Pancreas (tissue), 10 donors: ENCODE data around the gene TGFB1I1. TPM values are rescaled to one million over a fixed set of nuclear protein-coding genes. Genes with fewer than 3 reads are reported as not detected.
A peak's percentile ranks its signal among the peaks of the same experiment; 100 is the strongest.
"Not testable (repeated sequence)": the region's sequence is repeated elsewhere in the genome, so short reads cannot be mapped to it uniquely, and the experiment has no call there.

Experiments
- ATAC-seq, 4 donors: fragments of 200-7000 bp; cut with Tn5 transposase; one replicate each; pipeline versions ENCODE4 v1.8.0 to v1.9.1; 2020; ENCODE audit warnings: mild to moderate bottlenecking in 4 of 4, moderate library complexity in 4 of 4
- DNase-seq, 6 donors: peaks; one replicate each; pipeline ENCODE4 v3.0.0-alpha.2; 2020
- FAIRE-seq: peaks from 2 replicates; lab custom pipeline; 2012; peaks lifted over from hg19 to GRCh38; lab: Jason Lieb, UNC
- H3K27ac ChIP-seq, 4 donors: fragments of 200-600 bp; sonication (generic); 1 replicate in 3 of 4; 2 replicates in 1 of 4; pipeline versions ENCODE4 v1.5.0 to v1.8.0; 2020
- H3K27me3 ChIP-seq, 4 donors: fragments of 200-600 bp; one replicate each; pipeline ENCODE4 v1.8.0; 2021
- H3K36me3 ChIP-seq, 3 donors: fragments of 200-600 bp; sonication (generic) in 1 of 3; one replicate each; pipeline versions ENCODE4 v1.5.0 to v1.8.0; 2020 to 2021
- H3K4me1 ChIP-seq, 3 donors: fragments of 200-600 bp; one replicate each; pipeline ENCODE4 v1.8.0; 2021
- H3K4me3 ChIP-seq, 4 donors: fragments of 200-600 bp; sonication (generic) in 2 of 4; one replicate each; pipeline versions ENCODE4 v1.5.0 to v1.8.0; 2020 to 2021
- H3K9me3 ChIP-seq, 4 donors: fragments of 200-600 bp; one replicate each; pipeline ENCODE4 v1.8.0; 2021
- WGBS, 2 donors: extraction: QIAGEN DNeasy Blood & Tissue Kit; methylation state at CpG; one replicate each; pipeline ENCODE4 v1.1.7; 2013; 5-methylcytosine and 5-hydroxymethylcytosine counted together
- intact Hi-C, 3 donors: fragments of 100-400 bp; cut with DNase I; formaldehyde crosslinking; loops; one replicate each; pipeline versions ENCODE4 v1.11.1 to v1.14.2; 2022
- polyA plus RNA-seq, 2 donors: library from polyadenylated mRNA; stranded (reverse); fragments of 200-250 nt; gene quantifications; one replicate each; pipeline ENCODE4 v1.2.3, GENCODE V29; 2013
- total RNA-seq, 6 donors: library from RNA; stranded (reverse); fragmentation: NEBNext Ultra II Directional in 4 of 6; extraction: Animal tissue kit (Norgen Biotek cat#: 25700) in 4 of 6; gene quantifications; one replicate each; pipeline versions ENCODE4 v1.2.1 to v1.2.4, GENCODE V29; 2021 to 2023
- TF ChIP-seq, protein P1 (sequence below), 4 donors: fragments of 200-600 bp; sonication (generic) in 3 of 4; IDR thresholded peaks; one replicate each; pipeline versions ENCODE4 v1.5.0 to v1.8.0; 2021; ENCODE audit warnings: antibody characterized with exemption in 4 of 4
- donor health status: healthy with polysubstance abuse.
- donor health status: DM: no; HTN: no; CAD: no; lungs with moderate emphysema.
- donor health status: DM: no; HTN: no; CAD: no.
- donor health status: control.
- donor health status: control.
- donor health status: Bipolar disorder and iron deficiency.
- donor health status: DM: yes; HTN: yes; CAD: no.
- donor health status: DM: no; HTN: no; CAD: no.
- donor health status: DM: no; HTN: no; CAD: no.
- donor health status: DM: yes; HTN: yes; CAD: no.

The TGFB1I1 gene
- total and polyA plus RNA-seq, 8 donors: 1.1 to 13.2 (median 6.7) TPM

GRCh38 chr16:31440516-31441184 lies 31.3 kb upstream of the TGFB1I1 start:
- 65 to 68% methylated on average over 4 of the region's 4 CpGs for WGBS, 2 donors
- Histone ChIP-seq H3K27me3 (no peaks in the 10 kb centered on the region), H3K27ac (no peak overlapping the region), H3K9me3 (no peaks in the 10 kb centered on the region), H3K4me1 (no peaks in the 10 kb centered on the region), H3K36me3 (no peaks in the 10 kb centered on the region), H3K4me3 (no peak overlapping the region)
- TF ChIP-seq, protein P1, sequence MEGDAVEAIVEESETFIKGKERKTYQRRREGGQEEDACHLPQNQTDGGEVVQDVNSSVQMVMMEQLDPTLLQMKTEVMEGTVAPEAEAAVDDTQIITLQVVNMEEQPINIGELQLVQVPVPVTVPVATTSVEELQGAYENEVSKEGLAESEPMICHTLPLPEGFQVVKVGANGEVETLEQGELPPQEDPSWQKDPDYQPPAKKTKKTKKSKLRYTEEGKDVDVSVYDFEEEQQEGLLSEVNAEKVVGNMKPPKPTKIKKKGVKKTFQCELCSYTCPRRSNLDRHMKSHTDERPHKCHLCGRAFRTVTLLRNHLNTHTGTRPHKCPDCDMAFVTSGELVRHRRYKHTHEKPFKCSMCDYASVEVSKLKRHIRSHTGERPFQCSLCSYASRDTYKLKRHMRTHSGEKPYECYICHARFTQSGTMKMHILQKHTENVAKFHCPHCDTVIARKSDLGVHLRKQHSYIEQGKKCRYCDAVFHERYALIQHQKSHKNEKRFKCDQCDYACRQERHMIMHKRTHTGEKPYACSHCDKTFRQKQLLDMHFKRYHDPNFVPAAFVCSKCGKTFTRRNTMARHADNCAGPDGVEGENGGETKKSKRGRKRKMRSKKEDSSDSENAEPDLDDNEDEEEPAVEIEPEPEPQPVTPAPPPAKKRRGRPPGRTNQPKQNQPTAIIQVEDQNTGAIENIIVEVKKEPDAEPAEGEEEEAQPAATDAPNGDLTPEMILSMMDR (IDR thresholded peaks at IDR 0.05): no peak
- ATAC-seq (no peak), FAIRE-seq (no peak), DNase-seq (peak in 1 of 6 donors; percentile 9)
- intact Hi-C loops: loop anchor here in 1 of 3 donors (10.0 kb wide), 2 partner anchors 296 to 456 kb away; partner anchors contain the start of gene HSD3B7

GRCh38 chr16:31441956-31442355 lies 30.0 kb upstream of the TGFB1I1 start:
- ATAC-seq (peak in 3 of 4 donors; percentile 2 to 4 (median 3)), DNase-seq (peak in 2 of 6 donors; percentile 37 to 78), FAIRE-seq (no peak)
- 33 to 48% methylated on average over 34 of the region's 34 CpGs for WGBS, 2 donors
- H3K27ac ChIP-seq: peak overlapping the region in 3 of 4 donors; percentile 89 to 91 (median 89)
- no peaks in the 10 kb centered on the region for H3K27me3 ChIP-seq
- H3K4me3 ChIP-seq: peak overlapping the region; percentile 50 to 83 (median 64)
- no peaks in the 10 kb centered on the region for H3K36me3 ChIP-seq
- intact Hi-C loops: loop anchor here in 1 of 3 donors (10.0 kb wide), 2 partner anchors 297 to 457 kb away; partner anchors contain the start of gene HSD3B7
- no peaks in the 10 kb centered on the region for H3K4me1 ChIP-seq
- no peaks in the 10 kb centered on the region for H3K9me3 ChIP-seq
- TF ChIP-seq, protein P1 (IDR thresholded peaks at IDR 0.05): no peak

DNA sequence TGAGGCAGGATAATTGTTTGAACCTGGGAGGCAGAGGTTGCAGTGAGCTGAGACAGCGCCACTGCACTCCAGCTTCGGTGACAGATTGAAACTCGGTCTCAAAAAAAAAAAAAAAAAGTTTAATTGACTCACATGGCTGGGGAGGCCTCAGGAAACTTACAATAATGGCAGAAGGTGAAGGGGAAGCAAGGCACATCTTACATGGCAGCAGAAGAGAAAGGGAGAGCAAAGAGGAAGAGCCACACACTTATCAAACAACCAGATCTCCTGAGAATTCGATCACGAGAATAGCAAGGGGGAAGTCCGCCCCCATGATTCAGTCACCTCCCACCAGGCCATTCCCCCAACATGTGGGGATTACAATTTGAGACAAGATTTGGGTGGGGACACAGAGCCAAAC lies 26.0 kb upstream of the TGFB1I1 start:
- H3K27ac ChIP-seq, ATAC-seq, H3K27me3 ChIP-seq, DNase-seq, H3K4me3 ChIP-seq, H3K4me1 ChIP-seq, H3K36me3 ChIP-seq, FAIRE-seq, H3K9me3 ChIP-seq: not testable (repeated sequence)
- WGBS, 2 donors: 73 to 82% methylated on average over 6 of the region's 6 CpGs
- intact Hi-C loops: loop anchor here in 2 of 3 donors (5.0 to 10.0 kb wide), 3 partner anchors 301 to 464 kb away; partner anchors contain the start of gene HSD3B7 (in 1 of the 2)

DNA sequence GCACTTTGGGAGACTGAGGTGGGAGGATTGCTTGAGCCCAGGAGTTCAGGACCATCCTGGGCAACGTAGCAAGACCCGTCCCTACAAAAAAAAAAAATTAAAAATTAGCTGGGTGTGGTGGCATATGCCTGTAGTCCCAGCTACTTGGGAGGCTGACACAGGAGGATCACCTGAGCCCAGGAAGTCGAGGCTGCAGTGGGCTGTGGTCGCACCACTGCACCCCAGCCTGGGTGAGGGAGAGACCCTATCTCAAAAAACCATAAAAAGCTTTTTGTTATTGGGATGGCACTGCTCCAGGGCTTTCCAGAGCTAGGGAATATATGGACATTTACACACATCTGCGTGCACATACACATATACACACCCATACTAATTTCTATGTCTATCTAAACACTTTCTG lies 20.8 kb upstream of the TGFB1I1 start:
- TF ChIP-seq, protein P1 (IDR thresholded peaks at IDR 0.05): no peak
- Histone ChIP-seq H3K27ac (no peak overlapping the region), H3K4me3 (no peak overlapping the region), H3K9me3 (no peaks in the 10 kb centered on the region), H3K36me3 (no peaks in the 10 kb centered on the region), H3K4me1 (peaks cover 0 to 30% (median 3%) of the 10 kb centered on the region in 3 donors), H3K27me3 (no peaks in the 10 kb centered on the region)
- WGBS, 2 donors: 84 to 85% methylated on average over 5 of the region's 5 CpGs
- ATAC-seq: no peak
- FAIRE-seq: no peak
- peak in 1 of 6 donors; percentile 9 for DNase-seq
- intact Hi-C loops: no loop called here

GRCh38 chr16:31451681-31452351 lies 20.1 kb upstream of the TGFB1I1 start:
- ATAC-seq (peak; percentile 79 to 88 (median 84)), FAIRE-seq (no peak), DNase-seq (peak in 3 of 6 donors; percentile 53 to 79 (median 59))
- TF ChIP-seq, protein P1 (IDR thresholded peaks at IDR 0.05): peak in 2 of 4 donors; percentile 19 to 25
- Histone ChIP-seq H3K9me3 (no peaks in the 10 kb centered on the region), H3K4me1 (peaks cover 3 to 36% (median 5%) of the 10 kb centered on the region in 3 donors), H3K27ac (no peak overlapping the region), H3K4me3 (no peak overlapping the region), H3K27me3 (no peaks in the 10 kb centered on the region), H3K36me3 (no peaks in the 10 kb centered on the region)
- intact Hi-C loops: no loop called here
- WGBS, 2 donors: 46% methylated on average over 11 of the region's 11 CpGs
